GM23248 (cell line): ENCODE measurements around the gene ARHGEF10L. TPM values are rescaled to one million over a fixed set of nuclear protein-coding genes. Genes with fewer than 3 reads are reported as not detected.

Experiments used
- DNase-seq: peaks from one replicate; pipeline ENCODE4 v3.0.0-alpha.2; 2015
- H2AFZ ChIP-seq: fragments of 200-600 bp; sonication (generic); 2 replicates; pipeline ENCODE4 v1.6.1; 2016; ENCODE audit warnings: antibody characterized with exemption
- H3F3A ChIP-seq: fragments of 200-600 bp; sonication (generic); 2 replicates; pipeline ENCODE4 v1.6.1; 2016; ENCODE audit warnings: mild to moderate bottlenecking, antibody characterized with exemption, mixed run types; ENCODE audit not compliant: insufficient read depth
- H3K27ac ChIP-seq: fragments of 200-600 bp; sonication (generic); 2 replicates; pipeline ENCODE4 v1.5.1; 2016; ENCODE audit warnings: mild to moderate bottlenecking
- H3K27me3 ChIP-seq: fragments of 200-600 bp; sonication (generic); replicated peaks from 2 replicates; pipeline ENCODE4 v1.6.1; 2016; ENCODE audit warnings: mild to moderate bottlenecking; ENCODE audit not compliant: insufficient read depth
- H3K36me3 ChIP-seq: fragments of 200-600 bp; sonication (generic); 2 replicates; pipeline ENCODE4 v1.6.1; 2016; ENCODE audit warnings: low read depth, mild to moderate bottlenecking
- H3K4me1 ChIP-seq: fragments of 200-600 bp; sonication (generic); 2 replicates; pipeline ENCODE4 v1.6.1; 2016; ENCODE audit warnings: mild to moderate bottlenecking; ENCODE audit not compliant: insufficient read depth
- H3K4me2 ChIP-seq: fragments of 200-600 bp; sonication (generic); one replicate; pipeline ENCODE4 v1.6.1; 2016; ENCODE audit warnings: mild to moderate bottlenecking; ENCODE audit not compliant: unreplicated experiment
- H3K4me3 ChIP-seq: fragments of 200-600 bp; sonication (generic); 2 replicates; pipeline ENCODE4 v1.5.1; 2016; ENCODE audit warnings: mild to moderate bottlenecking
- H3K79me2 ChIP-seq: fragments of 200-600 bp; sonication (generic); 2 replicates; pipeline ENCODE4 v1.6.1; 2016; ENCODE audit warnings: mild to moderate bottlenecking; ENCODE audit not compliant: insufficient read depth
- H3K9ac ChIP-seq: fragments of 200-600 bp; sonication (generic); 2 replicates; pipeline ENCODE4 v1.6.1; 2016; ENCODE audit warnings: mild to moderate bottlenecking
- H3K9me2 ChIP-seq: fragments of 200-600 bp; sonication (generic); 2 replicates; pipeline ENCODE4 v1.6.1; 2016; ENCODE audit warnings: mixed run types, mild to moderate bottlenecking, moderate library complexity; ENCODE audit not compliant: insufficient read depth
- H3K9me3 ChIP-seq: fragments of 200-600 bp; sonication (generic); one replicate; pipeline ENCODE4 v1.6.1; 2017; ENCODE audit warnings: low read depth
- H4K20me1 ChIP-seq: fragments of 200-600 bp; sonication (generic); 2 replicates; pipeline ENCODE4 v1.6.0; 2016; ENCODE audit not compliant: insufficient read depth
- EZH2 ChIP-seq: fragments of 200-600 bp; sonication (generic); IDR thresholded peaks from 2 replicates; pipeline ENCODE4 v1.6.1; 2018; ENCODE audit warnings: antibody characterized with exemption, mild to moderate bottlenecking; ENCODE audit not compliant: insufficient read depth, poor library complexity, severe bottlenecking
- EZH2phosphoT487 ChIP-seq: fragments of 200-600 bp; sonication (generic); IDR thresholded peaks from 2 replicates; pipeline ENCODE4 v1.6.1; 2018; ENCODE audit warnings: antibody characterized with exemption, moderate library complexity, mild to moderate bottlenecking, low read depth; ENCODE audit not compliant: insufficient read depth
- WGBS, 2 experiments: methylation state at CpG; one replicate each; pipeline ENCODE4 v1.1.6; 2015 to 2017; ENCODE audit warnings: low lambda C conversion rate in 2 of 2, low coverage in 1 of 2; ENCODE audit errors: missing lambda C conversion rate in 2 of 2; 5-methylcytosine and 5-hydroxymethylcytosine counted together
- in situ Hi-C: fragments of 300-500 bp; cut with MboI; formaldehyde crosslinking; loops from 2 replicates; pipeline ENCODE4 v1.15.0; 2020
- polyA plus RNA-seq: library from polyadenylated mRNA; unstranded; fragments of >200 nt; fragmentation: Nextera tagmentation; extraction: Ambion mirVana; gene quantifications from 2 replicates; pipeline ENCODE4 v1.2.1, GENCODE V29; 2016
- total RNA-seq: library from RNA; depleted of rRNA; stranded (reverse); fragments of >200 nt; shearing (Covaris generic); gene quantifications from 2 replicates; pipeline ENCODE4 v1.2.3, GENCODE V29; 2014

ARHGEF10L gene
- total and polyA plus RNA-seq, 2 experiments from 2014 or later: 6.0 to 19.3 TPM

DNA sequence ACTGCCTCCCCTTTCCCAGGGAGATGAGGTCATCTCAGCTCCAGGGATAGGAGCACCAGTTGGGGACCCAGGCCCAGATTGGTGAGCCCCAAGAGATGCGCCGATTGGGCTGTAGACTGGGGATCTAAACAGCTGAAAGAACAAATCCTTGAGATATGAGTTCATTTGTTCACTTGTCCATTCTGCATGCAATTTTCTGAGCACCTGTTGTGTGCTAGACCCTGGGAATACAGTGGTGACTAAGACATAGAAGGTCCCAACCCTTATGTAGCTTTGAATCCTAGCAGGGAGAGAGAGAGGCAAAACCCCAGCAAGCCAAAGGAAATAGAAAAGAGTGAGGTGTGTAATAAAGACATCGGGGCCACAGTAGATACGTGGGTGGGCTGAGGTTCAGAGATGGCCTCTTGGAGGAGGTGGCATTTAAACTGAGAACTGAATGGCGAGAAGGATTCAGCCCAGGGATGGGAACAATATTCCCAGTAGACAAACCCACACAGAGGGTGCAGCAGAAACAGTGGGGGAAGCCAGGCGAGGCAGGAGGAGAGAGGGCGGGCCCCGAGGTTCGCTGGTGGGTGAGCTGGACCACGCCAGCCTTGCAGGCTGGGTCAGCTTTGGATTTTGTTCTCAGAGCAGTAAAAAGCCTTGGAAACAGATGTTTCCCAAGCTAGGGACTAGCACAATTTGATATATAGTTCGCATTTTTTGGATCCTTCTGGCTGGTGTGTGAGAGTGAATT is 110.0 kb downstream of the ARHGEF10L start:
- no peaks in the 10 kb centered on the region for H3F3A ChIP-seq
- no peak overlapping the region for H2AFZ ChIP-seq
- H3K9ac ChIP-seq: no peak overlapping the region
- H3K27ac ChIP-seq: no peak overlapping the region
- in situ Hi-C loops: loop anchor here (25.0 kb wide), 1 partner anchor 938 kb away; no protein-coding TSS in a partner anchor
- DNase-seq: no peak
- H3K9me2 ChIP-seq: no peaks in the 10 kb centered on the region
- H3K9me3 ChIP-seq: no peaks in the 10 kb centered on the region
- no peaks in the 10 kb centered on the region for H3K4me1 ChIP-seq
- no peaks in the 10 kb centered on the region for H3K36me3 ChIP-seq
- no peak overlapping the region for H3K4me2 ChIP-seq
- H3K79me2 ChIP-seq: no peaks in the 10 kb centered on the region
- no peaks in the 10 kb centered on the region for H4K20me1 ChIP-seq
- no peak for TF ChIP-seq EZH2phosphoT487
- TF ChIP-seq EZH2: no peak
- H3K4me3 ChIP-seq: no peak overlapping the region
- WGBS, 2 experiments: 92 to 94% methylated on average over 11 of the region's 11 CpGs
- H3K27me3 ChIP-seq: no peaks in the 10 kb centered on the region

DNA sequence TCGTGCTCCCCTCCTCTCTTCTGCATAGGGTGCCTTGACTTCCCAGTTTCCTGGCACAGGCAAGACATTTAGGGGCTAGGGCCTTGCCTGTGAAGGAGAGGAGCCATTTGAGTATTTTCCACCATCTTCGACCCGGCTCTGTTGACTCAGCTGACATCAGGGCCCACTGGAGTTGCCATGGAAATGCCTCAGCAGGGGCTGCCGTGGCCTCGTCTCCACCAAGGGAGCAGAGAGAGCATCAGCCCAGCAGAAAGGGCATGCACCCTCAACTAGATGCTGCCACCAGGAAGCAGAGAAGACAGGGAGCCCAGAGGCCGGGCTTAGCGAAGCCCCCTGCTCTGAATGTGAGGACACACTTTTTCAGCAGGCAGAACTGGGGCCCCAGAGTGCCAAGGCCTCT is 113.8 kb downstream of the ARHGEF10L start:
- H3F3A ChIP-seq: no peaks in the 10 kb centered on the region
- in situ Hi-C loops: loop anchor here (25.0 kb wide), 1 partner anchor 934 kb away; no protein-coding TSS in a partner anchor
- no peaks in the 10 kb centered on the region for H3K4me1 ChIP-seq
- no peaks in the 10 kb centered on the region for H3K27me3 ChIP-seq
- no peak for DNase-seq
- H4K20me1 ChIP-seq: no peaks in the 10 kb centered on the region
- H2AFZ ChIP-seq: no peak overlapping the region
- TF ChIP-seq EZH2 (no peak), EZH2phosphoT487 (no peak)
- 57 to 63% methylated on average over 7 of the region's 7 CpGs for WGBS, 2 experiments
- no peaks in the 10 kb centered on the region for H3K9me2 ChIP-seq
- no peaks in the 10 kb centered on the region for H3K36me3 ChIP-seq
- no peak overlapping the region for H3K27ac ChIP-seq
- H3K79me2 ChIP-seq: no peaks in the 10 kb centered on the region
- H3K9ac ChIP-seq: no peak overlapping the region
- H3K9me3 ChIP-seq: no peaks in the 10 kb centered on the region
- H3K4me2 ChIP-seq: no peak overlapping the region
- H3K4me3 ChIP-seq: no peak overlapping the region

DNA sequence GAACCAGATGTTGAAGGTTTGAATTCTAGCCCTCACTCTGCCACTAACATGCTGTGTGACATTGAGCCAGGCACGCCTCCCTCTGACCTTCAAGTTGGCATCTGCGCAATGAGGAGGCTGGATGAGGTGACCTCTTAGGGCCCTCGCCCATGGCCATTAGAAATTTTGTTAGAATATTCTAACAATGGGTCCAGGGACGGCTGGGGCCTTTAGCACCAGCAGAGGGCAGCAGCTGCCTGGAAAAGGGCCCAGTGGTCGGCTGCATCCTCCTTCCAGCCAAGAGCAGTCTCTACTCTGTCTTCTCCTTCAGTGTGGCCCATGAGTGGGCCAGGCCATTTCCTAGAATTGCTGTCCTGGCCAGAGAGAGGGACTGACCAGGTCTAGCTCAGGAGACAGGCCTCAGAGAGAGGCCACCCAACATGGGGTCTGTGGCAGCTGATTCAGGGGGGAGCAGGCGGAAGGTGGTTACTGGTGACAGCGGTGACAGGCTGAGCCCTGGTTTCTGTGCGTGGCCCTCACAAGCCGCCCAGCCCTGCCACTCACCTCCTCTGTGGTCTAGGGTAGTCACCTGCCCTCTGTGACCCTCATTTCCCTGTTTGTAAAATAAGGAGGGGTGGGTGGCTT is 114.3 kb downstream of the ARHGEF10L start:
- H3K4me1 ChIP-seq: no peaks in the 10 kb centered on the region
- H3K27me3 ChIP-seq: no peaks in the 10 kb centered on the region
- in situ Hi-C loops: loop anchor here (25.0 kb wide), 1 partner anchor 933 kb away; no protein-coding TSS in a partner anchor
- no peak overlapping the region for H3K9ac ChIP-seq
- no peaks in the 10 kb centered on the region for H3K79me2 ChIP-seq
- no peaks in the 10 kb centered on the region for H3K36me3 ChIP-seq
- no peak for TF ChIP-seq EZH2
- TF ChIP-seq EZH2phosphoT487: no peak
- DNase-seq: peak; percentile 74
- no peaks in the 10 kb centered on the region for H3K9me3 ChIP-seq
- no peak overlapping the region for H2AFZ ChIP-seq
- H3K9me2 ChIP-seq: no peaks in the 10 kb centered on the region
- WGBS, 2 experiments: 69 to 72% methylated on average over 9 of the region's 9 CpGs
- H4K20me1 ChIP-seq: no peaks in the 10 kb centered on the region
- H3K4me3 ChIP-seq: no peak overlapping the region
- H3K4me2 ChIP-seq: no peak overlapping the region
- H3K27ac ChIP-seq: no peak overlapping the region
- H3F3A ChIP-seq: no peaks in the 10 kb centered on the region

DNA sequence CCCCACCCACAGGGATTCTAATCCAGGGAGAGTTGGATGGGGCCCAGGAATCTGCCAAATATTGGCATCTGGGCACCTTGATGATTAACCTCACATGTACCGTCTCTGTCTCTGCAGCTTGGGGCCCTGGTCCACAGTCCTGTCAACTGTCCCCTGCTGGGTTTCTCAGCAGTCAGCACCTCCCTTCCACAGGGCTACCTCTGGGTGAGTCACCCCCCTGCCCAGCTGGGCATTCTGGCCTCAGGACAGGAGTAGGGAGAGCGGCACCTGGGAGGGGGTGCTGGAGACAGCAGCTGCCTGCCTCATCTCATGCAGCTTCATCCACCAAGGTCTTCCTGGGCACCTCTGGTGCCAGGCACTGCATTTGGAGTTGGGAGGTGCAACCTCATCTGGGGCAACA is 115.0 kb downstream of the ARHGEF10L start:
- Histone ChIP-seq H3K9me3 (no peaks in the 10 kb centered on the region), H3K4me1 (no peaks in the 10 kb centered on the region), H3K9ac (no peak overlapping the region), H2AFZ (no peak overlapping the region), H4K20me1 (no peaks in the 10 kb centered on the region), H3F3A (no peaks in the 10 kb centered on the region), H3K36me3 (no peaks in the 10 kb centered on the region), H3K9me2 (no peaks in the 10 kb centered on the region), H3K27ac (no peak overlapping the region), H3K4me2 (no peak overlapping the region), H3K79me2 (no peaks in the 10 kb centered on the region), H3K27me3 (no peaks in the 10 kb centered on the region), H3K4me3 (no peak overlapping the region)
- in situ Hi-C loops: loop anchor here (25.0 kb wide), 1 partner anchor 933 kb away; no protein-coding TSS in a partner anchor
- 88 to 89% methylated on average over 2 of the region's 2 CpGs for WGBS, 2 experiments
- no peak for TF ChIP-seq EZH2
- TF ChIP-seq EZH2phosphoT487: no peak
- DNase-seq: no peak
